ENCODE data around the gene ANO2.

ANO2 gene

GRCh38 chr12:5525783-5526367 is 419.2 kb downstream of the ANO2 start:
- no peak for DNase-seq

DNA sequence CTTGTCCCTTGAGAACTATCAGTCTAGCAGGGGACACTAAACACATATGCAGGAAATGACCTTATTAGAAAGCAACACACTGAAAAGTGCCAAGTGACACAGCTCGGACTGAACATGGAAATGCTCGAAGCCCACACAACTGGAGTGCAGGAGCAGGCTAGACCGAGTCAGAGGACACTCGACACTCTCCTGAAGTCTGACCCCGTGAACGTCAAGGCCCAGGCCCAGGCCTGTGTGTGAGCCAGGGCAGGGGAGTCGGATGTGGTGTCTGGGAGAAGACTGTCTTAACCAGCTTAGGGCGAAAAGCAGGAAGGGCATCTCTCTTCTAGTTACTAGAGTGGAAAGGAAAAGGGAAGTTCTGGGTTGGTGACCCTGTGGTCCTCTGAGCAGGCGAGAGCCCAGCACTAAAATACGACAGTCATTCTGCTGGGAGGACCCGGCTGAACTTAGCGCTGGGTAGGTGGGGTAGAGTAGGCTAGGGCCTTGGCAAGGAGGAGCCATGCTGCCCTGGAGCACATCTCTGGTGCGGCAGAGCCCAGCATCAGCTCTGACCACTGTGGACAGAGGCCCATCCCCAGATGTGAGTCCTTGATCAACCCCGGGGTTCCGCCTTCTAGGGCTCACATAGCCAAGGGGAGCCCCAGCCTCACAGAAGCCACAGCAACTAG is 420.2 kb downstream of the ANO2 start:
- DNase-seq, result no peak

GRCh38 chr12:5524116-5524768 is 420.8 kb downstream of the ANO2 start:
- DNase-seq, result no peak

DNA sequence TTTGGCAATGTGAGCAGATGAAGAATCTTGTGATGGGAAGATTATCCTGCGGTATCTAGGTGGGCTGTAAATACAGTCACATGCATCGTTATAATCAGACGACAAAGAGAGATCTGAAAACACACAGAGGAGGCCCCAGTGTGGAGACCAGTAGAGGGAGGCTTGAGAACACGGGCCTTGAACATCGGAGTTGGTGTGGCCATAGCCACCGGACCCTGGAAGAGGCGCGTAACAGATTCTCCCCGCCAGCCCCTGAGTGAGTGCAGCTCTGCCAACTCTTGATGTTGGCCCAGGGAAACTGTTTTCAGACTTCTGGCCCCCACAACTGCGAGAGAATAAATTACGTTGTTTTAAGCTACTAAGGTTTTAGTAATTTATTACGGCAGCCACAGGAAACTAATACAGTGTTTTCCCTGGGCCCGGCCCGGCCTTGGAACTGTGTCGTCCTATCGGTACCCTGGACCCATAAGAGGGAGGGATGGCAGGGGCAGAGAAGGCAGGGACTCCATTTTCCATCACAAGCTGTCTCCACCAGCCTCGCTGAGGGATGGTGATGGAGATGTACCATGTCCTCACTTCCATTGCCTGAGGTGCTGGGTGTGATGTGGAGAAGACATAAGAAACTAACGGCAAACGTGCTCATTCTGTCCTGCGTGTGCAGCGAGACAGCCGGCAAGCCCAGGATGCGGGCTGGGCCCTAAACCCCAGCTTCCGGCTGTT is 421.5 kb downstream of the ANO2 start:
- no peak for DNase-seq

DNA sequence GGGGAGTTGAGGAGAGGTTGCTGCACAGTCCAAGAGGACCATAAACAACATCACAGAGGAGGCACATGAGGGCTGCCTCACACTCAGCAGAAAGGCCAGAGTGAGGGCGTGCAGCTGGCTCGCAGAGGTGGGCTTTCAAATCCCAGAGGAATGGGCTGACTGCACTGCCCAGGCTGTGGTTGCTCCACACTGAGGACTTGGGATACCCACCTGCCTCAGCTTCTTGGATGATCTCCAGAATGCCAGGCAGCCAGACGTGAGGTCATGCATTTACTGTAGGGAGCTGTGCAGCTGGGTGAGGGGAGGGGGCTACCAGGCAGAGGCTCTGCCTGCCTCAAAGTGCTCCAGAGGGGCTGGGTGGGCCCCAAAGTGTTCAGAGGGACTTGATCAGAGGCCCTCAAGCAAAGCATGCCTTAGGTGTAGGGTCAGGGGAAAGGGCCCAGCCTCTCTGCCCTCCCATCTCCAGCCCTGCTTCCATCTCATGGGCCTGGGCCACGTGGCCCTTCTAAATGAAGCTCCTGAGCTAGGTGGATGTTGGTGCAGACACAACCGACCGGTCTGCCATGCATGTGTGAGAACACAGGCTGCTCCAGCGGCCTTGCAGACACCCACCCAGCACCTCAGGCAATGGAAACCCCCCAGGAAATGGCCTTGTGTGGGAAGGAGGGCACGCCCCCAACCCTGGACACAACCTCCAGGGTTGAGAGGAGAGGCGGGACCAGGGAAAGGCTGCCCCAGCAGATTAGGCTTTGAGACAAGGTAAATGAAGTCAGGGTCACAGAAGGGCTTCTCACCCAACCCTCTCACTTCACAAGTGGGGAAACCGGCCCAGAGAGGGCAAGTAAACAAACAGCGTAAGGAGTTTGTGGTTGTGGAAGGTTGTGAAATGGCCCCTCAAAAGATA is 422.4 kb downstream of the ANO2 start:
- no peak for DNase-seq

DNA sequence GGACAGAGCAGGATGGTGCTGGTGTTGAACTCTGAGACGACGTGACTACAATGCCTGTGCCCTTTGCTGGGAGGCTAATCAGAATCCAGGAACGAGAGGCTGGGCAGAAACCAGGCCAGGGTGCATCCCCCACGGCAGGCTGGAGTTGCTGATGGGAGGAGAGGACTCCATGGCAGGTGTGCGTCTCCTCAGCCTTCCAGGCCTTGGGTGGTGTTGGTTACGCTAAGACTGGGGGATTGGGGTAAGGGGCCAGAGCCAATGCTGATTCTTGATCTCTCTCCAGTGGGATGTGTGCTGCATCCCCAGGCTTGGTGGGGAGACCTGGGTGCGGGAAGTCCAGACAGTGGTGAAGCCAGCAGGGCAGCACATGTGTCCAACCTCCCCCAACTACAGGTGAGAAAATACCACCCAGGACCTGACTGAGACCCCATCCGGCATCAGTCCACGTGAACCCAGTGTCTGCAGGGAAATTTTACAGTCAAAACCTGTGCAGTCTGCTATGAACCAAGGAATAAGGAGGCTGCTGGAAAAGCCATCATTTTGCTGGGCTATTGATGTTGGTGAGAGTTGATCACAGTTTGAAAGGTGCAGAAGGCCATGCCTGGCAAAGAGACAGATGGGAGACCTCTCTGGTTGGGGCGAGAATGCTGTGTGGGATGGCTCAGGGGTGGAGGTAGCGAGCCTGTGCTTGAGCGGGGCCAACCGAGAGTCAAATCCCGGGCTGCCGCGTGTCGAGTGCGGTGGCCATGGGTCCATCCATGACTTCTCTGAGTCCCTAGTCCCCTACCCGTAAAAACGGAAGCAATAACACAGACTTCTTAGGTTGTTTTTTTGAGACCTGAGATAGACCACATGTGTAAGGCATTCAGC is 423.4 kb downstream of the ANO2 start:
- no peak for DNase-seq

GRCh38 chr12:5520831-5521230 is 424.2 kb downstream of the ANO2 start:
- no peak for DNase-seq

DNA sequence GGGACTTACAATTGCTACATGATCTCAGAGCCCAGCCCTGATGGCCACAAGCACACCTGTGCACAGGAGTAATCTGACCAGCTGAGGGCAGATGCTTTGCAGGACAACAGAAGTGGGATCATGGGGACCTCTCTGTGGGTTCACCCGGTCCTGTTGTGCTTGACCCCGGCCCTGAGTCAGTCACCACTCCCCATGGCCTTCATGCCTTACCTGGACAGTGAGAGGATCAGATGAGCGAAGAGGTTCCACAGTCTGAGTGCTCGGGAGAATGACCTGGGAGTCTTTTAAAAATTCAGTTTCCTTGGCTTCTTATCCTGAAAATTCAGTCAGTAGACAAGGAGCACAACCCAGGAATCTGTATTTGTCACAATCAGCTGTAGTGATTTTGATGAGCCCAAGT is 425.0 kb downstream of the ANO2 start:
- no peak for DNase-seq

- no peak for DNase-seq
Observed at GRCh38 chr12:5518584-5519365, 426.3 kb downstream of the ANO2 start.

GRCh38 chr12:5516371-5517241 is 428.5 kb downstream of the ANO2 start:
- DNase-seq, result no peak

- no peak for DNase-seq
Observed at GRCh38 chr12:5515458-5515857, 429.6 kb downstream of the ANO2 start.

DNA sequence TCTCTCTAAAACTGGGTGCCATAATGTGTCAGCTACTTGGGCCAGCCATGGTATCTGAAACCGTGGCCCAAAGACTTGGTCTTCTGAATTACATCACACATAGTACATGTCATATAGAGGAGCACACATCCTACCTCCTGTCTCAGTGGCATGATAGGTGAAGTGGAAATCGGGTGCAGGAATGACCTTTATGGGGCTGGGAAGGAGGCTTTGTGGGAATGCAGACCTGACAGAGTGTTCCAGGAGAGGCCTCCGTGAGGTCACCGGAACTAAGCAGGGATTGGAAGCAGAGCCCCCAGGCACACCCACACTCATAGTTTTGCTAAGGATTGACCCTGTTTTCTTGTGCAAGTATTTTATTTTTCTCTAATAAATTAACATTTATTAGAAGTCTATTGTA is 430.5 kb downstream of the ANO2 start:
- no peak for DNase-seq

DNA sequence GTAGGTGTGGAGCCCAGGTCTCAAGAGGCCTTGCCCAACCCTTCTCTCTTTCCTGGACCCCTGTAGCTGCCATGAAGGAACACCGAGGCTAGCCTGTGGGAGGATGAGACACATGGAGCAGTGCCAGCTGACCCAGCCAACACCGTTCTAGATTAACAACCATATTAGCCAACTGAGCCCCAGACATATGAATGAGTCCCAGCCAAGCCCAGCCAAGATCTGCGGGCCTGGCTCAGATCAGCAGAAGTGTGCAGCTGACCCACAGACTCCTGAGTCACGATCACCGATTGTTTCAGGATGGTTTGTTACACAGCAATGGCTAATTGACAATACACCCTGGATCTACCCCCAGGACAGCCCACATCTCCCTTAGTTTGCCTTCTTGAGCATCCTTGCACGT is 431.0 kb downstream of the ANO2 start:
- DNase-seq, result no peak

GRCh38 chr12:5513406-5513805 is 431.7 kb downstream of the ANO2 start:
- DNase-seq, result no peak
